D721Med (cell line): ENCODE measurements around the gene GUCA1A.

ENCODE experiments used
- DNase-seq: peaks from one replicate; pipeline ENCODE4 v3.0.0; 2011; ENCODE audit warnings: low spot score; ENCODE audit not compliant: insufficient read length
- FAIRE-seq: peaks from 2 replicates; lab custom pipeline; 2011; peaks lifted over from hg19 to GRCh38; lab: Jason Lieb, UNC
- TF ChIP-seq, protein P1 (sequence below): IDR thresholded peaks from 2 replicates; pipeline ENCODE4 v1.5.1; 2012; ENCODE audit warnings: mild to moderate bottlenecking, control low read depth; ENCODE audit not compliant: insufficient read depth; ENCODE audit errors: missing control alignments

The GUCA1A gene

DNA sequence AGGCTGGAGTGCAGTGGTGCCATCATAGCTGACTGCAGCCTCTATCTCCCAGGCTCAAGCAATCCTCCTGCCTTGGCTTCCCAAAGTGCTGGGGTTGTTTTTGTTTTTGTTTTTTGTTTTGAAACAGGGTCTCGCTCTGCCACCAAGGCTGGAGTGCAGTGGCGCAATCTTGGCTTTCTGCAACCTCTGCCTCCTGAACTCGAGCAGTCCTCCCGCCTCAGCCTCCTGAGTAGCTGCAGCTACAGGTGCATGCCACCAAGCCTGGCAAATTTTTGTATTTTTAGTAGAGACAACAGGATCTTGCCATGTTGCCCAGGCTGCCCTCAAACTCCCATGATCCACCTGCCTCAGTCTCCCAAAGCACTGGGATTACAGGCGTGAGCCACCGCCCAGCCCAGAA lies 35.0 kb upstream of the GUCA1A start:
- TF ChIP-seq, protein P1, sequence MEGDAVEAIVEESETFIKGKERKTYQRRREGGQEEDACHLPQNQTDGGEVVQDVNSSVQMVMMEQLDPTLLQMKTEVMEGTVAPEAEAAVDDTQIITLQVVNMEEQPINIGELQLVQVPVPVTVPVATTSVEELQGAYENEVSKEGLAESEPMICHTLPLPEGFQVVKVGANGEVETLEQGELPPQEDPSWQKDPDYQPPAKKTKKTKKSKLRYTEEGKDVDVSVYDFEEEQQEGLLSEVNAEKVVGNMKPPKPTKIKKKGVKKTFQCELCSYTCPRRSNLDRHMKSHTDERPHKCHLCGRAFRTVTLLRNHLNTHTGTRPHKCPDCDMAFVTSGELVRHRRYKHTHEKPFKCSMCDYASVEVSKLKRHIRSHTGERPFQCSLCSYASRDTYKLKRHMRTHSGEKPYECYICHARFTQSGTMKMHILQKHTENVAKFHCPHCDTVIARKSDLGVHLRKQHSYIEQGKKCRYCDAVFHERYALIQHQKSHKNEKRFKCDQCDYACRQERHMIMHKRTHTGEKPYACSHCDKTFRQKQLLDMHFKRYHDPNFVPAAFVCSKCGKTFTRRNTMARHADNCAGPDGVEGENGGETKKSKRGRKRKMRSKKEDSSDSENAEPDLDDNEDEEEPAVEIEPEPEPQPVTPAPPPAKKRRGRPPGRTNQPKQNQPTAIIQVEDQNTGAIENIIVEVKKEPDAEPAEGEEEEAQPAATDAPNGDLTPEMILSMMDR, result no peak
- DNase-seq, result no peak
- FAIRE-seq, result no peak

DNA sequence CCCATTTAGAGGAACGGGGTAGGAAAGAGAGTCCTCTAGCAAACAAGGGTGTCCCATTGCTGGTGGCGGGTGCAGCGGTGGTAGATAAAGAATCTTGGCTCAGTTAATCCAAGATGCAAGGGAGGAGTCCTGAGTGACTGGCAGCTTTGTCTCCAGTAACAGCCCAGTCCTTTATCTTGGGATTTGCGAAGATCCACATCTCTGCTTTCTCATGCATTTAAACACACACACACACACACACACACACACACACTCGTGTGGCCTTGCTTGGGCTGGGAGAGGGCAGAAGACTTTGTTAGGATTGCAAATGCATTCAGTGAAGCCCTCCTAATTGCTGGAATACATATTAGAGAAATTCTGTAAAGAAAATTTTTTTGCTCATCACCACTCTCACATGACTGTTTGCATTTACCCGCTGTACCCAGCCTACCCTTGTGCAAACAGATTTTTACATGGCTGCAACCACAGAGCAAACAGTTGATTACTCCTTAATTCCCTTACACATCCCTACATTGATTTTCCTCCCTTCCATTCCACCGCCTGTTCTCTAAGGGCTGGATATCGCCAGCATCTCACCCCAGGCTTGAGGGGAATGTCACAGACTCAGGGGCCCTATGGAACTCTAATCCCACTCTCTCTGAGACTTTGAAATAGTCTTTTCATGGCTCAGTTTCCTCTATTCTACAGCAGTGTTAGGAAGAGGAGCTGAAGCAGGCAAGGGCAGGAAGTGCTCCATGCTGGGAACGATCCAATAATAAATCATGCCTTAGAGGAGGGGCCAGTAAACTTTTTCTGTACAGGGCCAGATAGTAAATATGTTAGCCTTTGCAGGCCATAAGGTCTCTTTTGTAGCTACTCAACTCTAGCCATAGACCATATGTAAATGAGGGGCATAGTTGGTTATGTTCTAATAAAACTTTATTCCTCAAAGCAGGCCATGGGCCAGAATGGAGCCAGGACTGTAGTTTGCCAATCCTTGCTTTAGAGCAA lies 34.2 kb upstream of the GUCA1A start:
- FAIRE-seq (no peak), DNase-seq (no peak)
- TF ChIP-seq, protein P1, result no peak

DNA sequence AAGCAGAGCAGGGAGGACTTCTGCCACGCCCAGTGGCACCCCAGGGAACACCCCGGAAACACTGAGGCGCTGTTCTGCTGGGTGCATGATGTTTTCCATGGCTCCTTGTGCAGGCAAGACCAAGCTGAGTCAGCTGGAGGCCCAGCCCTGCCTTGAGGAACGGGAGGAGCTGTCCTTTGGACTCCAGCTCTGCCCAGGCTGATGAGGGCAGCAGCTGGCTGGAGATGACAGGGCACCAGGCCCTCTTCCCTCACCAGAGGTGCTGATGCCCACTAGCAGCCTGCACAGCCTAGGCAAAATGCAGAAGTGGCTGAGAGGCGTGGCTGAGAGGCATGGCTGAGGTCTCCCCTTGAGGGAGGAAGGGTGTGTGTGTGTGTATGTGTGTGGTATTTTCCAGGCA lies 33.1 kb upstream of the GUCA1A start:
- no peak for FAIRE-seq
- TF ChIP-seq, protein P1, result no peak
- no peak for DNase-seq

DNA sequence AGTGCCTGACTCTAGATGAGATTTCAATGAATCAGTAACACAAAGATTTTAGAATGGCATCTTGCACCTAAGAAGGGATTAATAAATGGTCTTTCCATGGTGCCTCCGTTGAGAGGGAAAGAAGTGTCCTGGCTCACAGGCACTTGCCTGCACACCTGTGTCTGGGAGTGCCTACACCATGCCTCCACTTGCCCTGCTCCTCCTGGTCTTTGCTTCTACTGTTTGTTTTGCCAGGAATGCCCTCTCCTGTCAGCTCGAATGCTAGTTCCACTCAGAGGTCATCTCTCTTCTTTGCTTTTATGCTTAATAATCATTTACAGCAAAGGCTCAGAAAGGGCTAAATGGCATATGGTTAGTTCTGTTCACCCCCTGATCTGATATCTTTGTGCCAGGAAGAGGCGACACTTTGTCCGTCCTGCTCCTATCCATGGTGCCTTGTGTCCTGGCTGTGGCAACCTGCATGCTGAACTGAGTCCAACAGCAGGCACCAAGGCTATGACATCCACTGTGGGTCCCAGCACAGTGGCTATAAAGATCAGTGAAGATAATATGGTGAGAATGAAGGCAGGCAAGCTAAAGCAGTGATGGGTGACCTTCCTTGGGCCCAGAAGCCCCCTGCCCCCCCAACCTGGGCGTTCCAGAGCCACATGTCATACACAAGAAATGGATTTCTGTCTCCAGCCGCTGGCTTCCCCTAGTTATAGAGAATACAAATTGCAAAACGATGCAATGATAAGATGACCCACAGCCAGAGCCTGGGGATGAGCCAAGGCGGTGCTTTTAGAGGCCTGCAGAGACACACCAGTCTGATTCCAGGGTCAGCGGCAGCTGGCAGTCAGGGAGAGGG lies 32.2 kb upstream of the GUCA1A start:
- TF ChIP-seq, protein P1, result no peak
- DNase-seq, result no peak
- FAIRE-seq, result no peak

- TF ChIP-seq, protein P1, result no peak
- FAIRE-seq (no peak), DNase-seq (no peak)
These were observed 31.5 kb upstream of the GUCA1A start for GRCh38 chr6:42141603-42142117.

DNA sequence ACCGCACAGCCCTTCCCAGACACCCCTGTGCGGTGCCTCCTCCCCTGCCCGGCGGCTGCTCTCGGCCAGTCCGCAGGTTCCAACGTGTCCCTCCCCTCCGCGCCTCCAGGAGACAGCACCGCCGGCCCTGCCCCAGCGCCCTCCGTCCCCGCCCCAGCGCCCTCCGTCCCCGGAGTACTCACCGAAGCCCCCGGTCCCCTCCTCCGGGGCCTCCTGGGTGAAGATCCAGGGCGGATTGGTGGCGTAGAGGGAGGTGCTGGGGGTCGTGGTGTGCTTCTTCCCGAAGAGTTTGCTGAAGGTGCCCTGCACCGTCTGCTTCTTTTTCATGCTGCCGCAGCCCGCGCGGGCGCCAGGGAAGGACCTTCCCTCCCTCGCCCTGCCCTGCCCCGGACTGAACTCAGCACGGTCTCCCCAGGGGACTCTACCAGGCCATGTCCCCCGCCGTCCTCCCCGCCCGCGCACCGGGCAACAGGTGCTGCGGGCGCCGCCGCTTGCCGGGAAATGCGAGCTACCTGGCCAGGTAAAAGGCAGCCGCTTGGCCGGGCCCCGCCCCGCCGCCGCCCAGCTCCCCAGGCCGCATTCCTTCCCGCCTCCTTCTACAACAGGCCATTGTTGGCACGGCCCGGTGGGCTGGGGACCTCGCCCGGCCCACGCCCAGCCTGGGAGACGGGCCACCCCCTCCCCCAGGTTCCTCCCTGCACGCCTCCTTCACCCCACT lies 30.9 kb upstream of the GUCA1A start, which contains the start of gene C6orf132:
TSS of gene C6orf132 (minus strand) at position 503 of the 718 bp plus-strand sequence. CDS start at position 327, 176 bp downstream.
- TF ChIP-seq, protein P1, result no peak
- DNase-seq (no peak), FAIRE-seq (no peak)
